Esophagus squamous epithelium (tissue), 5 donors: ENCODE results near the gene TCERG1L. TPM values are rescaled to one million over a fixed set of nuclear protein-coding genes. Genes with fewer than 3 reads are reported as not detected.

Experiments used
- DNase-seq: peaks from one replicate; lab custom pipeline; 2025; lab: John Stamatoyannopoulos, UW
- H3K27ac ChIP-seq, 4 donors: fragments of 200-600 bp; sonication (generic); one replicate each; pipeline ENCODE4 v1.5.1; 2016 to 2019; ENCODE audit warnings: mild to moderate bottlenecking in 1 of 4
- H3K27me3 ChIP-seq, 4 donors: fragments of 200-600 bp; sonication (generic); 1 replicate in 3 of 4; 2 replicates in 1 of 4; pipeline versions ENCODE4 v1.5.1 to v1.6.0; 2017 to 2021; ENCODE audit warnings: antibody characterized with exemption in 1 of 4
- H3K36me3 ChIP-seq, 3 donors: fragments of 200-600 bp; sonication (generic); one replicate each; pipeline ENCODE4 v1.5.1; 2016 to 2019
- H3K4me1 ChIP-seq, 3 donors: fragments of 200-600 bp; sonication (generic); one replicate each; pipeline ENCODE4 v1.5.1; 2017 to 2019
- H3K4me3 ChIP-seq, 4 donors: fragments of 200-600 bp; sonication (generic); 1 replicate in 3 of 4; 2 replicates in 1 of 4; pipeline ENCODE4 v1.5.1; 2016 to 2019; ENCODE audit warnings: mild to moderate bottlenecking in 2 of 4, moderate library complexity in 1 of 4
- H3K9me3 ChIP-seq, 3 donors: fragments of 200-600 bp; sonication (generic); one replicate each; pipeline ENCODE4 v1.5.1; 2016 to 2019
- POLR2A ChIP-seq, 4 donors: fragments of 450-650 bp; IDR thresholded peaks; one replicate each; pipeline ENCODE4 v1.6.1; 2017; ENCODE audit warnings: antibody characterized with exemption in 4 of 4, mild to moderate bottlenecking in 4 of 4, moderate library complexity in 3 of 4
- WGBS, 2 donors: methylation state at CpG; one replicate each; pipeline ENCODE4 v1.1.5; 2018; 5-methylcytosine and 5-hydroxymethylcytosine counted together
- intact Hi-C: fragments of 100-400 bp; cut with DNase I; formaldehyde crosslinking; loops from one replicate; pipeline ENCODE4 v1.15.0; 2022
- total RNA-seq, 4 donors: library from RNA; depleted of rRNA; stranded (reverse); fragments of >200 nt; gene quantifications; one replicate each; pipeline ENCODE4 v1.1.0, GENCODE V29; 2016
- TF ChIP-seq, protein P1 (sequence below), 6 experiments: fragments of 450-650 bp in 4 of 6; fragments of 200-600 bp in 2 of 6; sonication (generic) in 2 of 6; IDR thresholded peaks; one replicate each; pipeline ENCODE4 v1.5.1; 2016 to 2019; ENCODE audit warnings: antibody characterized with exemption in 6 of 6, mild to moderate bottlenecking in 4 of 6, moderate library complexity in 4 of 6
- donor health status: DM: yes; HTN: yes; CAD: no.

The TCERG1L gene, protein sequence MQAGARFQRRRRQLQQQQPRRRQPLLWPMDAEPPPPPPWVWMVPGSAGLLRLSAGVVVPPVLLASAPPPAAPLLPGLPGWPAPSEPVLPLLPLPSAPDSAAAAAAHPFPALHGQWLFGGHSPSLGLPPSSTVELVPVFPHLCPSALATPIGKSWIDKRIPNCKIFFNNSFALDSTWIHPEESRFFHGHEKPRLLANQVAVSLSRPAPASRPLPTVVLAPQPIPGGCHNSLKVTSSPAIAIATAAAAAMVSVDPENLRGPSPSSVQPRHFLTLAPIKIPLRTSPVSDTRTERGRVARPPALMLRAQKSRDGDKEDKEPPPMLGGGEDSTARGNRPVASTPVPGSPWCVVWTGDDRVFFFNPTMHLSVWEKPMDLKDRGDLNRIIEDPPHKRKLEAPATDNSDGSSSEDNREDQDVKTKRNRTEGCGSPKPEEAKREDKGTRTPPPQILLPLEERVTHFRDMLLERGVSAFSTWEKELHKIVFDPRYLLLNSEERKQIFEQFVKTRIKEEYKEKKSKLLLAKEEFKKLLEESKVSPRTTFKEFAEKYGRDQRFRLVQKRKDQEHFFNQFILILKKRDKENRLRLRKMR
- total RNA-seq: 1 to 10 TPM in 1 of 4 donors, under 1 TPM in 3; 0.12 to 2.9 (median 0.48) TPM

DNA sequence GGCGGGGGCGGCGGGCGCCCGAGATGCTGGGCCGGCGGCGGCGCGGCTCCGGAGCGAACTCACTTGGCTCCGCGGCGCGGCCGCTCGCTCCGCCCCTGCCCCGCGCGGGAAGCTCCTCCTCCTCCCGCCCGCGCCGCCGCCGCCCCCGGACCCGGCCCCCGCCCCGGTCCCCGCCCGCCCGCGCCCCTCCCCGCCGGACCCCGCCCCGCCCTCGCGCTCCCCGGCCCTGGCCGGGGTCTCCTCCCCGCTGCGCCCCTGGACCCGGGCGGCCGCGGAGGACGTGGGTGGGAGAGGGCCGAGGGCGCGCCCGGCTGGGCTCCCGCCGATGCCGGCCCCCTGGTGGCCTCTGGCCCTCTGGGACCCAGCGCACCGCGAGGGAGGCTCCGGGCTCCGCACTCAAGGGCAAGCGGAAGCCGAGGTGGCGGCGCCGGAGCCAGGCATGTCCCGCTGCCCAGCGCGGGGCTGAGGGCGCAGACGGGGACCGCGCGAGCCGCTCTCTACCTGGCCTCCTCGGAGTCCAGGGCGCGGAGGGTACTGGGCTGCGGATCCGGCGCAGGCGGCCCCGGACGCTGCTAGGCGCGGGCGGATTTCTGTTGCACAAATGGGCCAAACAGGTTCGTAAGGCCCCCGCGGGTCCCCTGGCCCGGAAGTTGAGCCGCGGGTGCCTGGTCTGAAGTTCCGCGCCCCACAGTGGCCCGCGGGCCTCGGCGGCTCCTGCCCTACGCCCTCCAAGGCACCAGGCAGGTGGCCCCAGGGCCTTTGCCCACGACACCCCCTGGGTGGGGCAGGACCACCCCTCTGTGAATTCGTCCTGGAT, at the start of gene TCERG1L:
TSS of gene TCERG1L (minus strand) at position 61 of the 817 bp plus-strand sequence. CDS start 86 bp downstream, outside the sequence.
- Histone ChIP-seq H3K27ac (peak within 1 kb of the TSS in 2 of 4 donors; percentile 40 to 54), H3K4me3 (peak within 1 kb of the TSS; percentile 30 to 62 (median 50))

DNA sequence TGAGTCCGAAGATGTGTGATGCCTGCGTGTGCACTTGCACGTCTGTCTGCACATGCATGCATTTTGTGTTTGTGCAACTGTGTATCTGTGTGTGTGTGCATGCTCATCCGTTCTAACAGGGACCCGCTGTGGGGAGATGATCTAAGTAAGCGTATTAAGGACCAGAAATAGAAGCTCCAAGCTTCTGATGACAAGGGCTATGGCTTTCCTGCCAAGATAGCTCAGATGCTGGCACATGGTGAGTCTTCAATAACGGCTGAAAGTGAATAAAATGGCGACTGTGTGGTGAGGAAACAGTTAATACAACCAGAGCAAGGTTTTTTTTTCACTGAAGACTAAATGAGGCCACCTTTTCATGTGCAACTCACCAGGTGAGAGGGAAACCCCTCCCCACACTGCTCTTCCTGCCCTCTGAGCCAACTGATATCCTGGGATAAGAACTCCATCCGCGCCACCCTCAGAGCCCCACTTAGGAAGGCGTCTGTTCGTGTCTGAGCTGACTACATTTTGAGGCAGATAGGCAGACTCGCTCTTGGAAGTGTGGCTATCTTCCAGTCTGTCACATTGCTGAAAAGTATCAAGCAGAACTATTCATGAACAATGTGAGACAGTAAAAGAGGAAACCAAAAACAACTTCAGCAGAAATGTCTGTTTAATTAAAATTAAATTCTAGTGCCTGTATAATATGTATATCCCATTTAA, 47.4 kb upstream of the TCERG1L start:
- intact Hi-C loops: no loop called here
- 51 to 70% methylated on average over 11 to 13 of the region's 13 CpGs for WGBS, 2 donors

More for the DNA sequence above, at the start of gene TCERG1L:
- intact Hi-C loops: no loop called here
- WGBS, 2 donors: no CpG with 5 or more reads among the region's 104 CpGs
- Histone ChIP-seq H3K4me1 (peaks cover 9 to 31% (median 11%) of the 10 kb centered on the region in 3 donors), H3K36me3 (no peaks in the 10 kb centered on the region), H3K27me3 (peaks cover 0 to 86% (median 4%) of the 10 kb centered on the region in 4 donors), H3K9me3 (no peaks in the 10 kb centered on the region)
- no peak for DNase-seq
- TF ChIP-seq, protein P1, sequence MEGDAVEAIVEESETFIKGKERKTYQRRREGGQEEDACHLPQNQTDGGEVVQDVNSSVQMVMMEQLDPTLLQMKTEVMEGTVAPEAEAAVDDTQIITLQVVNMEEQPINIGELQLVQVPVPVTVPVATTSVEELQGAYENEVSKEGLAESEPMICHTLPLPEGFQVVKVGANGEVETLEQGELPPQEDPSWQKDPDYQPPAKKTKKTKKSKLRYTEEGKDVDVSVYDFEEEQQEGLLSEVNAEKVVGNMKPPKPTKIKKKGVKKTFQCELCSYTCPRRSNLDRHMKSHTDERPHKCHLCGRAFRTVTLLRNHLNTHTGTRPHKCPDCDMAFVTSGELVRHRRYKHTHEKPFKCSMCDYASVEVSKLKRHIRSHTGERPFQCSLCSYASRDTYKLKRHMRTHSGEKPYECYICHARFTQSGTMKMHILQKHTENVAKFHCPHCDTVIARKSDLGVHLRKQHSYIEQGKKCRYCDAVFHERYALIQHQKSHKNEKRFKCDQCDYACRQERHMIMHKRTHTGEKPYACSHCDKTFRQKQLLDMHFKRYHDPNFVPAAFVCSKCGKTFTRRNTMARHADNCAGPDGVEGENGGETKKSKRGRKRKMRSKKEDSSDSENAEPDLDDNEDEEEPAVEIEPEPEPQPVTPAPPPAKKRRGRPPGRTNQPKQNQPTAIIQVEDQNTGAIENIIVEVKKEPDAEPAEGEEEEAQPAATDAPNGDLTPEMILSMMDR (IDR thresholded peaks at IDR 0.05): peak in 2 of 6 experiments; percentile 17 to 50
- TF ChIP-seq POLR2A (IDR thresholded peaks at IDR 0.05): no peak

DNA sequence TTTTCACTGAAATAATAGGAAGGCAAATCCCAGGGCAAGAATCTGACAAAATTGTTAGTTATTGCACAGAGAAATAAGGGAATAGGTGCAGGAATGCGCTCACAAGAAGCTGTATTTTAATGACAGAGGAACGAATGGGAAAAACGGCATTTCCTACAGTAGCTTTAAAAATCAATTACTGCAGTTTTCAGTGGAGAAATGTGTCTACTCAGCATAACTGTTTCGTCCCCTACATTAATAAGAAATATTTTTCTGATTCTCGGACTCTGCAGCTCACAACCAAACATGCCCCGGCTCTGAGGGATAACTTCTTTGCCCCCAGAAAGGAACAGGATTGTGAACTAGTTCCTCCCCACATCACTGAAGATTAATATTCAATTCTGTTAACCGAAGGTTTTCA, 44.9 kb upstream of the TCERG1L start:
- 72 to 77% methylated on average over 7 of the region's 7 CpGs for WGBS, 2 donors
- Histone ChIP-seq H3K9me3 (no peaks in the 10 kb centered on the region), H3K27me3 (peaks cover 0 to 18% (median 0%) of the 10 kb centered on the region in 4 donors), H3K4me3 (no peak overlapping the region), H3K36me3 (no peaks in the 10 kb centered on the region), H3K4me1 (no peaks in the 10 kb centered on the region), H3K27ac (no peak overlapping the region)
- no peak for TF ChIP-seq POLR2A (IDR thresholded peaks at IDR 0.05)
- TF ChIP-seq, protein P1 (IDR thresholded peaks at IDR 0.05): no peak
- intact Hi-C loops: no loop called here
- no peak for DNase-seq

More for the DNA sequence above, 47.4 kb upstream of the TCERG1L start:
- DNase-seq: no peak
- H3K36me3 ChIP-seq: no peaks in the 10 kb centered on the region
- no peak overlapping the region for H3K27ac ChIP-seq
- no peaks in the 10 kb centered on the region for H3K9me3 ChIP-seq
- TF ChIP-seq POLR2A (IDR thresholded peaks at IDR 0.05): no peak
- TF ChIP-seq, protein P1 (IDR thresholded peaks at IDR 0.05): no peak
- no peaks in the 10 kb centered on the region for H3K4me1 ChIP-seq
- H3K4me3 ChIP-seq: no peak overlapping the region
- H3K27me3 ChIP-seq: peaks cover 0 to 12% (median 0%) of the 10 kb centered on the region in 4 donors

DNA sequence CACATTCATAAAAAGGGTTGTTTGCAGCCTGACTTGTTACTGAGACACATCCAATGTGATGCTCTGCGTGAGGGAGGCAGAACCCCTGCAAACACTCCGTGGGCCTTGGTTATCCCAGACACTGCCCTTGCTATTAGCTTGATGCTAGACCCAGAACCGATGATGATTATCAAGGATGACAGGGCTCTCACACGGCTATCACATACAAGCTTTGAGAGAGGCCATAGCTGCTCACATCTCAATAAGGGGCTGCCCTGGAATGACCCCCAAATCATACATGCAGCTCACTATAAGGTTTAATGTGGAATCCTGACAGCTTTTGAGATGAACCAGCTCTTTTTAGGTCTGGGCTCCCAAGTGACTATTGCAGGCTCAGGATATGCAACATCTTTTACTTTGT, 44.4 kb upstream of the TCERG1L start:
- TF ChIP-seq, protein P1 (IDR thresholded peaks at IDR 0.05): no peak
- TF ChIP-seq POLR2A (IDR thresholded peaks at IDR 0.05): no peak
- no peak for DNase-seq
- Histone ChIP-seq H3K4me3 (no peak overlapping the region), H3K4me1 (no peaks in the 10 kb centered on the region), H3K27ac (no peak overlapping the region), H3K27me3 (peaks cover 0 to 22% (median 0%) of the 10 kb centered on the region in 4 donors), H3K9me3 (no peaks in the 10 kb centered on the region), H3K36me3 (no peaks in the 10 kb centered on the region)
- WGBS, 2 donors: 67 to 77% methylated on average over 4 of the region's 4 CpGs
- intact Hi-C loops: no loop called here
